Measurements from ENCODE around the gene SUCLG1. TPM values are rescaled to one million over a fixed set of nuclear protein-coding genes. Genes with fewer than 3 reads are reported as not detected.

SUCLG1 gene
- total and polyA plus RNA-seq, 2 of the 8 experiments (the other 6 are each of a cell fraction or from before 2014, with no cell fraction given), result 19.9 to 40.0 TPM

DNA sequence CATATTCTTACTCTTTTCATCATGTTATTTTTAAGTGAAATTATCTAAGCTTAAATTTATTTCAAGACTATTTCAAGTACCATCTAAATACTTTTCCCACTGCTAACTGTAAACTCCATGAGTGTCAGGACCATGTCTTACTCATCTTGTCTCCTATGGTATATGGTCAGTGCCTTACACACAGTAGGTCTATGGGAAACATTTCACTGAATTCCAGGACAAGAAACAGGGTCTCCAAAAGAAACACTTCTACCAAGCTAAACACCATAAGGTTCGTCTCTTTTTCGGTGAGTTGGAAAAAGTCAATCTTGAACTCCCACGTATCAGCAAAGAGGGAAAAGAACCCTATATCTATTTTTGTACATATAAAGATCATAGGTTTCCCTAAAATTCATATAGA is 6.5 kb downstream of the SUCLG1 start:
- Histone ChIP-seq H2BK20ac (ENCODE audit: low read length) (no peak overlapping the region), H3K9ac (replicated peaks in 1 of 4; ENCODE audit: extremely low read depth in 1 of 4, low read depth in 3 of 4, low read length in 3 of 4) (no peak overlapping the region), H3K79me2 (ENCODE audit: control insufficient read depth in 1 of 2, insufficient read depth in 2 of 2, low read length in 2 of 2) (peaks cover 0 to 18% of the 10 kb centered on the region in 2 experiments; a peak in 1 of 4 replicates)

More for the DNA sequence above, 6.5 kb downstream of the SUCLG1 start:
- Histone ChIP-seq H4K20me1 (replicated peaks in 1 of 2; ENCODE audit: control insufficient read depth in 1 of 2, insufficient read depth in 2 of 2, low read length in 2 of 2) (peaks cover 4 to 6% of the 10 kb centered on the region in 2 experiments), H2BK12ac (ENCODE audit: low read depth, low read length) (no peak overlapping the region), H4K5ac (ENCODE audit: insufficient read length, low read depth, low read length) (no peak overlapping the region), H3K27ac (ENCODE audit: low read depth, low read length) (no peak overlapping the region), H2BK5ac (ENCODE audit: low read depth, low read length) (no peak overlapping the region), H2BK120ac (replicated peaks; ENCODE audit: low read depth, low read length) (no peak overlapping the region), H2AK5ac (ENCODE audit: low read depth, low read length) (no peak overlapping the region), H3K4ac (replicated peaks; ENCODE audit: insufficient read length, low read depth, low read length) (no peak overlapping the region), H2BK15ac (ENCODE audit: low read length) (no peak overlapping the region), H3K23me2 (ENCODE audit: low read depth, low read length) (no peaks in the 10 kb centered on the region), H3K4me3 (ENCODE audit: extremely low read depth in 1 of 4, insufficient read depth in 2 of 4, low read depth in 3 of 4, low read length in 4 of 4) (no peak overlapping the region), H3K4me1 (replicated peaks in 1 of 4; ENCODE audit: control insufficient read depth in 3 of 4, insufficient read depth in 4 of 4, low read length in 3 of 4) (no peaks in the 10 kb centered on the region), H2AFZ (ENCODE audit: low read length) (no peak overlapping the region), H3K56ac (replicated peaks; ENCODE audit: insufficient read length, low read depth, low read length) (no peak overlapping the region), H3K9me3 (ENCODE audit: insufficient read depth in 2 of 2, low read depth in 1 of 2, low read length in 1 of 2) (no peaks in the 10 kb centered on the region), H3K14ac (ENCODE audit: insufficient read length) (no peak overlapping the region), H3K36me3 (ENCODE audit: control insufficient read depth in 2 of 4, insufficient read depth in 4 of 4, low read length in 3 of 4) (no peaks in the 10 kb centered on the region; a peak in 1 of 8 replicates), H3K79me1 (ENCODE audit: low read depth, low read length) (no peaks in the 10 kb centered on the region; the same call in none of the 2 replicates), H4K8ac (ENCODE audit: extremely low read depth, insufficient read depth, low read length) (no peak overlapping the region), H4K91ac (replicated peaks; ENCODE audit: insufficient read length, low read length) (no peak overlapping the region), H3K18ac (ENCODE audit: extremely low read depth, low read length) (no peak overlapping the region), H3K4me2 (ENCODE audit: insufficient read depth in 1 of 2, low read depth in 2 of 2, low read length in 2 of 2) (no peak overlapping the region), H3K27me3 (replicated peaks in 1 of 4; ENCODE audit: control insufficient read depth in 3 of 4, extremely low read depth in 1 of 4, insufficient read depth in 3 of 4, low read length in 3 of 4) (no peaks in the 10 kb centered on the region), H3K23ac (ENCODE audit: insufficient read length) (no peak overlapping the region)
- no peak for DNase-seq (ENCODE audit: low read depth in 1 of 2, low spot score in 2 of 2)
- WGBS, 2 experiments (ENCODE audit: extremely low coverage in 1 of 2, insufficient coverage in 1 of 2, insufficient read length in 1 of 2, insufficient replicate concordance in 2 of 2, low coverage in 1 of 2, low lambda C conversion rate in 2 of 2, missing lambda C conversion rate in 1 of 2), result 96% methylated on average over 3 of the region's 3 CpGs; no CpG with 5 or more reads in 1 of the 2 experiments
- TF ChIP-seq JUND (IDR thresholded peaks at IDR 0.05; ENCODE audit: low read length) (no peak), POLR2AphosphoS5 (IDR thresholded peaks at IDR 0.05; ENCODE audit: low read depth, low read length) (no peak), NANOG (IDR thresholded peaks at IDR 0.05; ENCODE audit: insufficient read depth, low read depth, low read length, poor library complexity, severe bottlenecking) (no peak), CHD1 (IDR thresholded peaks at IDR 0.05; ENCODE audit: low read depth, low read length) (no peak), ZNF274 (IDR thresholded peaks at IDR 0.05; ENCODE audit: borderline replicate concordance, extremely low read depth, low read length) (no peak), RBBP5 (IDR thresholded peaks at IDR 0.05; ENCODE audit: borderline replicate concordance, low read depth, low read length) (no peak), SAP30 (IDR thresholded peaks at IDR 0.05; ENCODE audit: insufficient read depth, insufficient replicate concordance, low read length) (no peak), RNF2 (IDR thresholded peaks at IDR 0.05; ENCODE audit: borderline replicate concordance, low read depth, low read length, missing control alignments, poor library complexity, severe bottlenecking) (no peak)
- ChIA-PET CTCF (ENCODE audit: partially characterized antibody) (no interaction called here), POLR2A (ENCODE audit: partially characterized antibody) (no interaction called here)
- no peak for FAIRE-seq

Measured in H1 (cell line).